ENCODE data around the gene PTAFR. TPM values are rescaled to one million over a fixed set of nuclear protein-coding genes. Genes with fewer than 3 reads are reported as not detected.
"Not testable (repeated sequence)": the region's sequence is repeated elsewhere in the genome, so short reads cannot be mapped to it uniquely, and the experiment has no call there.

The PTAFR gene
- total and polyA plus RNA-seq, 7 experiments from 2014 or later: 0.31 to 21.2 (median 1.2) TPM

DNA sequence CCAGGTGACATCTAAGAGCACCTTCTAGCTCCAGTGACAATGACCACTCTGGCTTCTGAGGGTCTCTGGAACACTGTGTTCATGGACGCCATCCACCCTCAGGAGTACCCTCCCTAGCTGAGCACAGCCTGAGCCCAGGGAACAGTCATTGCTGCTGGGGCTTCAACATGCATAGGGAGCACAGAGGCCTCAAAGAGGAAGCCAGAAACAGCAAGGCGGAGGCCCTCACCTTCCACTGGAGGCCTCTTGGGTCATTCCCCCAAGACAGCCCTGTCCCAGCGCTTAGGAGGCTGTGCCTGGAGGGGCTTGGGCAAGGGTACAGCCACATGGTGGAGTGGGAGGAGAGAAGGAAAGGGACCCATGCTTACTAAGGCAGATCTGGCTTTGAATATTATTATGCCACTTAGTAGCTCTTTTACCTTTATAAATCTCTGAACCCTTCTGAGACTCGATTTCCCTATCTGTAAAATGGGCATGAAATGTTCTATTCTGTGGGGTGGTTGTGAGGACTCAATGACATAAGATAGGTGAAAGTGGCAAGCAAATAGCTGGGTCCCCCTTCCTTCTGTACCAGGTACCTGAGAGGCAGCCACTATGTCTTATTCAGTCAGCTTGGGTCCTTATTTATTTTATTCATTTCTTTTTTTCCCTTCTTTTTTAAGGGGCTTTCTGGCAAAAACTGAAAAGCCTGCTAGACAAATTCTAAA is 32.8 kb downstream of the PTAFR start:
- intact Hi-C loops (cut with micrococcal nuclease): no loop called here
- H3K9me3 Mint-ChIP-seq: no peaks in the 10 kb centered on the region
- Histone ChIP-seq H3K4me1 (ENCODE audit: control insufficient read depth in 2 of 2, insufficient read depth in 2 of 2, low read length in 2 of 2) (no peaks in the 10 kb centered on the region), H3K9me3 (ENCODE audit: control insufficient read depth in 2 of 3, low read length in 3 of 3) (no peaks in the 10 kb centered on the region), H3K27ac (ENCODE audit: low read depth, low read length) (no peak overlapping the region), H3K4me3 (ENCODE audit: low read length) (no peak overlapping the region), H3K27me3 (ENCODE audit: control insufficient read depth in 2 of 2, insufficient read depth in 2 of 2, low read length in 2 of 2) (no peaks in the 10 kb centered on the region), H3K36me3 (ENCODE audit: control insufficient read depth in 2 of 3, insufficient read depth in 3 of 3, low read length in 3 of 3) (no peaks in the 10 kb centered on the region)
- H3K27ac Mint-ChIP-seq: peak overlapping the region in 1 of 9 donors; percentile 67
- H3K36me3 Mint-ChIP-seq: no peaks in the 10 kb centered on the region
- DNase-seq: no peak
- H3K4me1 Mint-ChIP-seq: peaks cover 0 to 19% (median 0%) of the 10 kb centered on the region in 7 donors
- H3K4me3 Mint-ChIP-seq: no peak overlapping the region
- ATAC-seq: no peak
- POLR2A ChIA-PET: no interaction called here
- H3K27me3 Mint-ChIP-seq: peaks cover 0 to 58% (median 0%) of the 10 kb centered on the region in 5 donors
- CTCF ChIA-PET: interaction anchor here (0.6 kb wide), 1 partner anchor 856 kb away, joined by 3 read pairs; no protein-coding TSS in a partner anchor

DNA sequence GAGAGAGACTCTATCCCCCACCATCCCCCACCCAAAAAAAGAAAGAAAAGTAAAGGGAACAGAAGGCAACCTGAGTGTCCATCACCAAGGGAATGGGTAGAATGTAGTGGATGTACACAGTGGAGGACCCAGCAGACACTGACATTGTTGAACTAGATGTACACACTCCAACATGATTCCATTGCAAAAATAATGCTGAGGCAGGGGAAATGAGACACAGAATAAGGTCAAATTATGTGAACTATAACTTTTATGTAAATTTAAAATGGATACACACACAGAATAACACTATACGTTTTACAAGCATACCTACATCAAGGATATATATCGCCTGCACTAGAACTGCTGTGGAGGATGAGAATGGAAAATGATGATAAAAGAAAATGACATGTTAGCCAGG is 34.8 kb downstream of the PTAFR start:
- Histone ChIP-seq H3K36me3 (ENCODE audit: control insufficient read depth in 2 of 3, insufficient read depth in 3 of 3, low read length in 3 of 3) (no peaks in the 10 kb centered on the region), H3K27ac (ENCODE audit: low read depth, low read length) (no peak overlapping the region), H3K4me3 (ENCODE audit: low read length) (no peak overlapping the region), H3K9me3 (ENCODE audit: control insufficient read depth in 2 of 3, low read length in 3 of 3) (no peaks in the 10 kb centered on the region), H3K27me3 (ENCODE audit: control insufficient read depth in 2 of 2, insufficient read depth in 2 of 2, low read length in 2 of 2) (no peaks in the 10 kb centered on the region), H3K4me1 (ENCODE audit: control insufficient read depth in 2 of 2, insufficient read depth in 2 of 2, low read length in 2 of 2) (no peaks in the 10 kb centered on the region)
- Mint-ChIP-seq H3K36me3 (no peaks in the 10 kb centered on the region), H3K9me3 (no peaks in the 10 kb centered on the region), H3K4me3 (no peak overlapping the region), H3K4me1 (peaks cover 0 to 14% (median 0%) of the 10 kb centered on the region in 7 donors), H3K27me3 (peaks cover 0 to 66% (median 0%) of the 10 kb centered on the region in 5 donors), H3K27ac (no peak overlapping the region)
- ATAC-seq (no peak), DNase-seq (no peak)
- ChIA-PET CTCF (no interaction called here), POLR2A (no interaction called here)
- intact Hi-C loops (cut with micrococcal nuclease): no loop called here

DNA sequence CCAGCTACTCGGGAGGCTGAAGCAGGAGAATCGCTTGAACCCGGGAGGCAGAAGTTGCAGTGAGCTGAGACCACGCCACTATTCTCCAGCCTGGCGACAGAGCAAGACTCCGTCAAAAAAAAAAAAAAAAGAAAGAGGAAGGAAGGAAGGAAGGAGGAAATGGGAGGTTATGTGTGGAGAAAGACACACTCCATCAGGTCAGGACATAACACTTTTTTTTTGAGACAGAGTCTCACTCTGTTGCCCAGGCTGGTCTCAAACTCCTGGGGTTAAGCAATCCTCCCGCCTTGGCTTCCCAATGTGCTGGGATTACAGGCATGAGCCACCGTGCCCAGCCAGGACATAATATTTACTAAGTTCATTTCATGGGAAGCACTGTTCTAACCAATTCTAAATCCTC is 36.6 kb downstream of the PTAFR start:
- H3K27ac ChIP-seq (ENCODE audit: low read depth, low read length); H3K36me3 ChIP-seq (ENCODE audit: control insufficient read depth in 2 of 3, insufficient read depth in 3 of 3, low read length in 3 of 3); H3K4me3 ChIP-seq (ENCODE audit: low read length); CTCF ChIA-PET; ATAC-seq; H3K4me3 Mint-ChIP-seq; H3K4me1 ChIP-seq (ENCODE audit: control insufficient read depth in 2 of 2, insufficient read depth in 2 of 2, low read length in 2 of 2); POLR2A ChIA-PET; intact Hi-C loops (cut with micrococcal nuclease); H3K27ac Mint-ChIP-seq; H3K36me3 Mint-ChIP-seq; H3K27me3 ChIP-seq (ENCODE audit: control insufficient read depth in 2 of 2, insufficient read depth in 2 of 2, low read length in 2 of 2); DNase-seq; H3K9me3 Mint-ChIP-seq; H3K9me3 ChIP-seq (ENCODE audit: control insufficient read depth in 2 of 3, low read length in 3 of 3): not testable (repeated sequence)
- H3K4me1 Mint-ChIP-seq: peaks cover 0 to 19% (median 0%) of the 10 kb centered on the region in 7 donors
- peaks cover 0 to 74% (median 0%) of the 10 kb centered on the region in 5 donors for H3K27me3 Mint-ChIP-seq

DNA sequence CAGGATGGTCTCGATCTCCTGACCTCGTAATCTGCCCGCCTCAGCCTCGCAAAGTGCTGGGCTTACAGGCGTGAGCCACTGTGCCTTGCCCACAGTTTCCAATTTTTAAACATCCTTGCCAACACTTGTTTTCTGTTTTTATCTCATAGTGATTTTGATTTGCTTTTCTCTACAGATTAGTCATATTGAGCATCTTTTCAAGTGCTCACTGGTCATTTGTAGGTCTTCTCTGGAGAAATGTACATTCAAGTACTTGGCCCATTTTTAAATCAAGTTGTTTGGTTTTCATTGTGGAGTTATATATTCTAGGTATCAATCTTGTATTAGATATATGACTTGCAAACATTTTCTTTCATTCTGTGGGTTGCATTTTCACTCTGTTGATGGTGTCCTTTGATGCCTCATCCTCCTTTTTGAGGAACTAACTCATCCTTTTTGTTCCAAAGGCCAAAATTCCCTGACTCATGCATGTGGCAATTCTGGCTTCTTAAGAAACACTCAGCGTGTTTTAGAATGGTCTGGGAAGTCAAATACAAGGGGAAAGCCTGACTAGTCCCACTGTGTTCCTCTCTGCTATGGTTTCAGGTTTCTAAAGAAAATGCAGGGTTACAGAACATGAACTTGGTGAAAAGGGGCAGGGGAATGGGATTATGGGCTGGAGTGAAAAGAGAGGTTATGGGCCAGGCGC is 37.3 kb downstream of the PTAFR start:
- DNase-seq: no peak

DNA sequence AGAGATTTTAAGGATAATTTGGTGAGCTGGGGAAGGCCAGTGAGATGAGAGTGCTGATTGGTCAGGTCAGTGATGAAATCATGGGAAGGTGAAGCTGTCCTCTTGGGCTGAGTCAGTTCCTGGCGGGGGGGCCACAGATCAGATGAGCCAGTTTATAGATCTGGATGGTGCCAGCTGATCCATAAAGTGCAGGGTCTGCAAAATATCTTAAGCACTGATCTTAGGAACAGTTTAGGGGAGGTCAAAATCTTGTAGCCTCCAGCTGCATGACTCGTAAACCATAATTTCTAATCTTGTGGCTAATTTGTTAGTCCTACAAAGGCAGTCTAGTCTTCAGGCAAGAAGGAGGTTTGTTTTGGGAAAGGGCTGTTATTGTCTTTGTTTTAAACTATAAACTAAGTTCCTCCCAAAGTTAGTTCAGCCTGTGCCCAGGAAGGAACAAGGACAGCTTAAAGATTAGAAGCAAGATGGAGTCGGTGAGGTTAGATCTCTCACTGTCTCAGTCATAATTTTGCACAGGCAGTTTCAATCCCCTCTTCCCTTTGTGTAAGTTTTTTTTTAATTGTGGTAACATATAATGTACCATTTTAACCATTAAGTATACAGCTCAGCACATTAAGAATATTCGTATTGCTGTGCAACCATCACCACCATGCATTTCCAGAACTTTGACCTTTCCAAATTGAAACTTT is 39.4 kb downstream of the PTAFR start:
- ChIA-PET POLR2A (no interaction called here), CTCF (interaction anchor here (0.5 to 1.4 kb wide), 2 partner anchors 8 to 85 kb away, joined by 3 read pairs; no protein-coding TSS in a partner anchor)
- H3K36me3 Mint-ChIP-seq: no peaks in the 10 kb centered on the region
- intact Hi-C loops (cut with micrococcal nuclease): no loop called here
- Histone ChIP-seq H3K36me3 (ENCODE audit: control insufficient read depth in 2 of 3, insufficient read depth in 3 of 3, low read length in 3 of 3) (no peaks in the 10 kb centered on the region), H3K27ac (ENCODE audit: low read depth, low read length) (no peak overlapping the region), H3K4me1 (ENCODE audit: control insufficient read depth in 2 of 2, insufficient read depth in 2 of 2, low read length in 2 of 2) (no peaks in the 10 kb centered on the region), H3K9me3 (ENCODE audit: control insufficient read depth in 2 of 3, low read length in 3 of 3) (no peaks in the 10 kb centered on the region), H3K27me3 (ENCODE audit: control insufficient read depth in 2 of 2, insufficient read depth in 2 of 2, low read length in 2 of 2) (no peaks in the 10 kb centered on the region), H3K4me3 (ENCODE audit: low read length) (no peak overlapping the region)
- ATAC-seq: no peak
- DNase-seq: no peak
- H3K27ac Mint-ChIP-seq: no peak overlapping the region
- peaks cover 0 to 5% (median 0%) of the 10 kb centered on the region in 11 donors for H3K9me3 Mint-ChIP-seq
- no peak overlapping the region for H3K4me3 Mint-ChIP-seq
- H3K27me3 Mint-ChIP-seq: peaks cover 0 to 78% (median 0%) of the 10 kb centered on the region in 5 donors
- H3K4me1 Mint-ChIP-seq: peaks cover 0 to 15% (median 0%) of the 10 kb centered on the region in 7 donors

More for the DNA sequence above, 37.3 kb downstream of the PTAFR start:
- ChIA-PET POLR2A (no interaction called here), CTCF (interaction anchor here (0.9 kb wide), 1 partner anchor 10 kb away, joined by 3 read pairs; no protein-coding TSS in a partner anchor)
- Histone ChIP-seq H3K4me1 (ENCODE audit: control insufficient read depth in 2 of 2, insufficient read depth in 2 of 2, low read length in 2 of 2) (no peaks in the 10 kb centered on the region), H3K4me3 (ENCODE audit: low read length) (no peak overlapping the region), H3K27me3 (ENCODE audit: control insufficient read depth in 2 of 2, insufficient read depth in 2 of 2, low read length in 2 of 2) (no peaks in the 10 kb centered on the region), H3K27ac (ENCODE audit: low read depth, low read length) (no peak overlapping the region), H3K9me3 (ENCODE audit: control insufficient read depth in 2 of 3, low read length in 3 of 3) (no peaks in the 10 kb centered on the region), H3K36me3 (ENCODE audit: control insufficient read depth in 2 of 3, insufficient read depth in 3 of 3, low read length in 3 of 3) (no peaks in the 10 kb centered on the region)
- Mint-ChIP-seq H3K27ac (no peak overlapping the region), H3K27me3 (peaks cover 0 to 76% (median 0%) of the 10 kb centered on the region in 5 donors), H3K4me1 (peaks cover 0 to 17% (median 0%) of the 10 kb centered on the region in 7 donors), H3K36me3 (no peaks in the 10 kb centered on the region), H3K9me3 (no peaks in the 10 kb centered on the region), H3K4me3 (peak overlapping the region in 1 of 10 donors; percentile 23)
- peak; percentile 55 for ATAC-seq
- intact Hi-C loops (cut with micrococcal nuclease): no loop called here

DNA sequence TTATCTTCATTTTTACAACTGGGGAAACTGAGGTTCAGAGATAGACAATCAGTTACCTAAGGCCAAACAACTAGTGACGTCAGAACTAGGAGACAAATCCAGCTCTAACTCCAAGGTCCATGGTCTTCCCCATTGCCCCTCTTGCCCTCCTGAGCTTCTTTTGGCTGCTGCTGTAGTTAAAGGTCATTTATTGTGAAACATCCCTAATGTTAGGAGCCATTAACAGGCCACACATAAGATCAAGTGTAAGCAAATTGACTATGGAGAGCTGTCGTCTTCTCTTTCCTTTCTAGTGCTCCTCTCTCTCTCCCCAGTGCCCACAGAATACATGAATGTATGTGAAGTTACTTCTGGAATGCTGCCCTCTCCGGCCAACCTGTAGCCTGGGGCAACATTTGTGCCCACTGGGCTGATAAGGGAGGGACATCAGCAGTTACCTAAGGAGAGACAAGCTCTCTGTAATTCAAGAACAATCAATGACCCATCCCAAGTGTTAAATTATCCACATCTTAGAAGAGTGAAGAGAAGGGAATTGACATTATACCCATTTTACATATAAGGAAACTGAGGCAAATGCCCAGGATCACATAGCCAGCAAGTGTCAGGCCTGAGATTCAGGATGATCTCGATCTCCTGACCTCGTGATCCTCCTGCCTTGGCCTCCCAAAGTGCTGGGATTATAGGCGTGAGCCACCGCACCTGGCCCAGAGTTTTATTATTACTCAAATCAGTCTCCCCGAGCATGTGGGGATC is 40.1 kb downstream of the PTAFR start:
- Histone ChIP-seq H3K4me1 (ENCODE audit: control insufficient read depth in 2 of 2, insufficient read depth in 2 of 2, low read length in 2 of 2) (no peaks in the 10 kb centered on the region), H3K4me3 (ENCODE audit: low read length) (no peak overlapping the region), H3K9me3 (ENCODE audit: control insufficient read depth in 2 of 3, low read length in 3 of 3) (no peaks in the 10 kb centered on the region), H3K27ac (ENCODE audit: low read depth, low read length) (no peak overlapping the region), H3K36me3 (ENCODE audit: control insufficient read depth in 2 of 3, insufficient read depth in 3 of 3, low read length in 3 of 3) (no peaks in the 10 kb centered on the region), H3K27me3 (ENCODE audit: control insufficient read depth in 2 of 2, insufficient read depth in 2 of 2, low read length in 2 of 2) (no peaks in the 10 kb centered on the region)
- no peak for ATAC-seq
- ChIA-PET CTCF (interaction anchor here (0.5 to 1.4 kb wide), 2 partner anchors 8 to 86 kb away, joined by 3 read pairs; no protein-coding TSS in a partner anchor), POLR2A (no interaction called here)
- Mint-ChIP-seq H3K4me1 (peaks cover 0 to 17% (median 0%) of the 10 kb centered on the region in 7 donors), H3K27ac (peak overlapping the region in 1 of 9 donors; percentile 37), H3K9me3 (peaks cover 0 to 5% (median 0%) of the 10 kb centered on the region in 11 donors), H3K4me3 (no peak overlapping the region), H3K36me3 (no peaks in the 10 kb centered on the region), H3K27me3 (peaks cover 0 to 76% (median 0%) of the 10 kb centered on the region in 5 donors)
- intact Hi-C loops (cut with micrococcal nuclease): no loop called here
- no peak for DNase-seq

Data from naive thymus-derived CD4-positive, alpha-beta T cell (primary cell).